Measurements from ENCODE around the gene PPP2R2D.

The PPP2R2D gene

GRCh38 chr10:131875501-131875900 is 25.3 kb upstream of the PPP2R2D start:
- Histone ChIP-seq H3K36me3 (replicated peaks) (no peaks in the 10 kb centered on the region), H3K27me3 (replicated peaks) (no peaks in the 10 kb centered on the region), H3K27ac (no peak overlapping the region), H3K4me3 (ENCODE audit: low read depth, low read length) (no peak overlapping the region)
- in situ Hi-C loops (cut with HindIII; ENCODE audit: low pct_ligation_motif_present, low sequenced_read_pairs) = no loop called here
- DNase-seq = no peak
- TF ChIP-seq CTCF (IDR thresholded peaks at IDR 0.05; ENCODE audit: low read depth, low read length, missing control alignments) = no peak

GRCh38 chr10:131876017-131876416 is 24.8 kb upstream of the PPP2R2D start:
- in situ Hi-C loops (cut with HindIII; ENCODE audit: low pct_ligation_motif_present, low sequenced_read_pairs) = no loop called here
- no peak for DNase-seq
- H3K36me3 ChIP-seq (replicated peaks) = no peaks in the 10 kb centered on the region
- no peak for TF ChIP-seq CTCF (IDR thresholded peaks at IDR 0.05; ENCODE audit: low read depth, low read length, missing control alignments)
- H3K27me3 ChIP-seq (replicated peaks) = no peaks in the 10 kb centered on the region
- no peak overlapping the region for H3K4me3 ChIP-seq (ENCODE audit: low read depth, low read length)
- H3K27ac ChIP-seq = no peak overlapping the region

- no peak overlapping the region for H3K27ac ChIP-seq
- in situ Hi-C loops (cut with HindIII; ENCODE audit: low pct_ligation_motif_present, low sequenced_read_pairs) = no loop called here
- H3K36me3 ChIP-seq (replicated peaks) = no peaks in the 10 kb centered on the region
- no peak for DNase-seq
- no peak overlapping the region for H3K4me3 ChIP-seq (ENCODE audit: low read depth, low read length)
- no peak for TF ChIP-seq CTCF (IDR thresholded peaks at IDR 0.05; ENCODE audit: low read depth, low read length, missing control alignments)
- no peaks in the 10 kb centered on the region for H3K27me3 ChIP-seq (replicated peaks)
Observed at GRCh38 chr10:131876508-131876907, 24.3 kb upstream of the PPP2R2D start.

GRCh38 chr10:131880016-131880590 is 20.7 kb upstream of the PPP2R2D start:
- in situ Hi-C loops (cut with HindIII; ENCODE audit: low pct_ligation_motif_present, low sequenced_read_pairs) = no loop called here
- no peak for DNase-seq
- no peaks in the 10 kb centered on the region for H3K36me3 ChIP-seq (replicated peaks)

GRCh38 chr10:131881104-131881880 is 19.5 kb upstream of the PPP2R2D start:
- in situ Hi-C loops (cut with HindIII; ENCODE audit: low pct_ligation_motif_present, low sequenced_read_pairs) = no loop called here
- Histone ChIP-seq H3K27ac (no peak overlapping the region), H3K27me3 (replicated peaks) (no peaks in the 10 kb centered on the region), H3K4me3 (ENCODE audit: low read depth, low read length) (no peak overlapping the region), H3K36me3 (replicated peaks) (no peaks in the 10 kb centered on the region)
- no peak for TF ChIP-seq CTCF (IDR thresholded peaks at IDR 0.05; ENCODE audit: low read depth, low read length, missing control alignments)
- no peak for DNase-seq

More at GRCh38 chr10:131880016-131880590, 20.7 kb upstream of the PPP2R2D start:
- TF ChIP-seq CTCF (IDR thresholded peaks at IDR 0.05; ENCODE audit: low read depth, low read length, missing control alignments) = no peak
- no peak overlapping the region for H3K27ac ChIP-seq
- no peak overlapping the region for H3K4me3 ChIP-seq (ENCODE audit: low read depth, low read length)
- no peaks in the 10 kb centered on the region for H3K27me3 ChIP-seq (replicated peaks)

Data from brain microvascular endothelial cell (primary cell).